GM21515 (cell line): Measurements from ENCODE around the gene SLC35E2B.
"Not testable (repeated sequence)": the region's sequence is repeated elsewhere in the genome, so short reads cannot be mapped to it uniquely, and the experiment has no call there.

Experiments
- ATAC-seq: cut with Tn5 transposase; IDR thresholded peaks from one replicate; pipeline ENCODE4 v1.9.1; 2021; ENCODE audit not compliant: unreplicated experiment

Gene SLC35E2B

GRCh38 chr1:1692714-1693647 is at the start of gene SLC35E2B:
Gene SLC35E2B, minus strand, starts transcription at chr1:1692795. Its CDS starts 16,096 bp downstream, at chr1:1676699.
- peak; percentile 74 for ATAC-seq

- not testable (repeated sequence) for ATAC-seq
Observed at GRCh38 chr1:1741013-1741412, 48.4 kb upstream of the SLC35E2B start.

GRCh38 chr1:1738799-1739337 is 46.3 kb upstream of the SLC35E2B start:
- not testable (repeated sequence) for ATAC-seq

GRCh38 chr1:1737675-1738590 is 45.3 kb upstream of the SLC35E2B start:
- ATAC-seq: not testable (repeated sequence)

GRCh38 chr1:1732381-1732780 is 39.8 kb upstream of the SLC35E2B start:
- ATAC-seq: no peak

GRCh38 chr1:1730870-1731269 is 38.3 kb upstream of the SLC35E2B start:
- ATAC-seq: no peak

GRCh38 chr1:1730230-1730629 is 37.6 kb upstream of the SLC35E2B start:
- not testable (repeated sequence) for ATAC-seq

- not testable (repeated sequence) for ATAC-seq
Observed at GRCh38 chr1:1729116-1729816, 36.7 kb upstream of the SLC35E2B start.

- ATAC-seq: not testable (repeated sequence)
Observed at GRCh38 chr1:1728308-1729005, 35.9 kb upstream of the SLC35E2B start.

GRCh38 chr1:1727131-1727651 is 34.6 kb upstream of the SLC35E2B start:
- not testable (repeated sequence) for ATAC-seq

GRCh38 chr1:1726088-1726487 is 33.5 kb upstream of the SLC35E2B start:
- not testable (repeated sequence) for ATAC-seq

- peak; percentile 92 for ATAC-seq
Observed at GRCh38 chr1:1724035-1724864, 31.7 kb upstream of the SLC35E2B start, which contains the start of gene CDK11A. Gene CDK11A, minus strand, starts transcription at chr1:1724357. Its CDS starts 1,539 bp downstream, at chr1:1722818.

- no peak for ATAC-seq
Observed at GRCh38 chr1:1721201-1721600, 28.6 kb upstream of the SLC35E2B start.

- not testable (repeated sequence) for ATAC-seq
Observed at GRCh38 chr1:1715109-1715883, 22.7 kb upstream of the SLC35E2B start.

GRCh38 chr1:1707897-1708296 is 15.3 kb upstream of the SLC35E2B start:
- ATAC-seq: not testable (repeated sequence)

- ATAC-seq: not testable (repeated sequence)
Observed at GRCh38 chr1:1707241-1707640, 14.6 kb upstream of the SLC35E2B start.

- not testable (repeated sequence) for ATAC-seq
Observed at GRCh38 chr1:1705623-1706022, 13.0 kb upstream of the SLC35E2B start.
